GM21526 (cell line): Measurements from ENCODE around the gene LGI2.

Source experiments
- ATAC-seq: cut with Tn5 transposase; IDR thresholded peaks from one replicate; pipeline ENCODE4 v1.9.1; 2021; ENCODE audit warnings: moderate library complexity; ENCODE audit not compliant: unreplicated experiment, low FRiP score

LGI2 gene

GRCh38 chr4:24969486-24969885 is 61.3 kb downstream of the LGI2 start:
- ATAC-seq = no peak

GRCh38 chr4:24968992-24969391 is 61.8 kb downstream of the LGI2 start:
- ATAC-seq = no peak

- ATAC-seq = no peak
These were observed 62.5 kb downstream of the LGI2 start for GRCh38 chr4:24968278-24968677.

- no peak for ATAC-seq
These were observed 63.4 kb downstream of the LGI2 start for GRCh38 chr4:24967346-24967745.

GRCh38 chr4:24966076-24966475 is 64.7 kb downstream of the LGI2 start:
- no peak for ATAC-seq

- no peak for ATAC-seq
These were observed 65.1 kb downstream of the LGI2 start for GRCh38 chr4:24965627-24966026.

GRCh38 chr4:24963277-24963676 is 67.5 kb downstream of the LGI2 start:
- ATAC-seq = no peak

- ATAC-seq = no peak
These were observed 72.9 kb downstream of the LGI2 start for GRCh38 chr4:24957886-24958285.

- no peak for ATAC-seq
These were observed 74.0 kb downstream of the LGI2 start for GRCh38 chr4:24956763-24957162.

GRCh38 chr4:24956091-24956490 is 74.7 kb downstream of the LGI2 start:
- no peak for ATAC-seq

- no peak for ATAC-seq
These were observed 78.1 kb downstream of the LGI2 start for GRCh38 chr4:24952667-24953066.

- ATAC-seq = no peak
These were observed 80.8 kb downstream of the LGI2 start for GRCh38 chr4:24949970-24950369.
